HTR-8/SVneo (cell line): ENCODE results near the gene EPHB6.

Source experiments
- DNase-seq: peaks from one replicate; pipeline ENCODE4 v3.0.0; 2011; ENCODE audit warnings: low spot score, mixed read lengths; ENCODE audit not compliant: insufficient read length
- FAIRE-seq: peaks from 2 replicates; lab custom pipeline; 2011; peaks lifted over from hg19 to GRCh38; lab: Jason Lieb, UNC

The EPHB6 gene

DNA sequence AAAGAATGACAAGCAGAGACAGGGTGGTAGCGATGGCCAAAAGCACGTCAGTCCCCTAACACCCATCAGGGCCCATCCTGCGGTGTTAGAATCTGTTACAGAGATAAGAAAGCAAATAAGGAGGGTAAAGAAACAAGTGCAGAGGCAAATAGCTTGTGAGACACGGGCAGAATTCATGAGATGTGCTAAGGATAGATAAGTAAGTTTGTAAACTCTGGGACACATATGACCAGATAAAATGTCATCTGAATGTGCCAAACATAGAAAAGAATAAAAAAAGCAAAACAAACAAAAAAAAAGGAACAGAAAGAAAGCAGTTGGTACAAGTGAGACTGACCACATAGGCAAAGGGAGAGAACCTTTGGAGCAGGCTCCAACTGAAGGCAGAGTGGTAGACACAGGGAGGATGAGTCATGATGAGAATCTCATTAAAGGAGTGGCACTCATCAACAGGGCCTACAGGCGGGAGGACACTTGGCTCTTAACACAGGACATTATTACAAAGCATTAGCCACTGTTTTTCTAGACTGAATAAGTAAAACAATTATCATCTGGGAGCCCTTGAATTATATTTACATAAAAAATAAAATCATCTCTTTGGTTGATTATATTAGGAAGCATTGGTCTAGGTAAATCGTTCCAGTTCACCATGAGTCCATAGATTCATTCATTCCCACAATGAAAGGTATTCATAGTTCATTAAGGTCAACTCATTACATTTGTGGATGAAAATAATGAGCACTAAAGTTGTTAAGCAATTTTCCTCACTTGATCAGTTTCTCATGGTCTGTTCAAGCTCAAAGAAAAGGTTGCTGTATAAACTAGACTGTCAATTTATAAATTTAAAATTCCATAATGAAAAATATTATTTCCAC is 21.5 kb upstream of the EPHB6 start:
- FAIRE-seq: no peak
- no peak for DNase-seq

DNA sequence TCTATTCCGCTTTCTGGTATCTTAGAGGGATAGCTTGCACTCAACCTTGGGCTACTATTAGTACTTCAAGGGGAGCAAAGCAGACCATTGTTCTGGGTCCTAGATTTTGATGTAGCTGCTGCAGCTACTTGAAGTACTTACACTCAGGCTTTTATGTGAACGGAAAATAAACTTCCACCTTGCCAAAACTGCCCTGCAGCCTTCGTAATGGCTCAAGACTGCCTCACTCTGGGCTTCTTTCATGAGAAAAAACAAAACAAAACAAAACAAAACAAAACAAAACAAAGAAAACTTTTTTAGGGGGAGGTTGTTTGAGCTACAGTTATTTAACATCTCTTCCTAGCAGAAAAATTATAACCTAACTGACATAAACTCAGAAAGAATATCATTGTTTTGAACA is 19.4 kb upstream of the EPHB6 start:
- FAIRE-seq: no peak
- DNase-seq: no peak

DNA sequence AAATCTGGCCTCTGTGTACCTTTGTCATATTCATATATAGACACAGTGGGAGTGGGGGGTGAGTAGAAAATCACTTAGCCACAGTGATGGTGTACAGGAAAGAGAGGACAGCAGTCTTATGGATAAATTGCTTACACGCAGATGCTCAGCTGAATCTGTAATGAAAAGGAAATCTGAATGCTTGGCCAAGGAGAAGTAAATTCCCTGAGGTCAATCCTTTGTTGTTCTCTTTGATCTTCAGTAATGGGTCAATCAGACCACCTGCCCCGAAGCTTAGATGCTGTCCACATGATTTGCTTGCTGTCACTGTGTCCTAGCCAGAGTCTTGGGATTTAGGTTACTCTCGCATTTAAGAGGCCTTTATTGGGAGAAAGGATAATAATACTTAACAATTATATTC is 18.4 kb upstream of the EPHB6 start:
- DNase-seq (no peak), FAIRE-seq (no peak)

DNA sequence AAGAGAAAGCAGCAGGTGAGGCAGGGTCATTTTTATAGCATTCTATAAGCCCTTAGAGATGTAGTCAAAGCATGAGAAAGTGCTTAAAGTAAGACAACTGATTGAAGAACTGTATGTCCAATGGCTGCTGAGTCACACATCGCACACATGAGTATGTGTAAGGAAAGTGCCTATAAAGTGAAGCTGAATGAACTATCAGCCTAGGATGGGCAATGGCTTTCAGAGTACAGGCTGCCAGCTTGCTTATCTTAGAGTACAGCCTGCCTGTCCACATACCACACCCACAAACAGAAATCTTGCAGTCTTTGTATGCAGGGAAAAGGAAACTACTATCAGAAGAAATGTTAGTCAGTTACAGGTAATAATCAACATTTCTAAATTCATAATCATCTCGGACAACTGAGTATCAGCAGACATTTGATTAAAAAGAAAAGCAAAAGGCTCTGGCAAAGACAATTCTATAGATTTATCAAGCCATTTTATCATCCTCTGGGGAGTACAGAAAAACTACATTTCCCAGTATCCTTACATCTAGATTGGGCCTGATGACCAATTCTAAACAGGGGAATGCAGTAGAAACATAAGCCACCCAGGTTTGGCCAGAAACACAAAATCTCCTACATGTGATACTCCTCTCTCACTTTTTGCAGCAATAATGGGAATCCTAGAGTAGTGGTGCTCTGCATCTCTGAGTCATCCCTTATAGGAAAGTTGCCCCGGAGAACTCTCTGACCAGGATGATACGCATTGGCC is 16.2 kb upstream of the EPHB6 start:
- FAIRE-seq (no peak), DNase-seq (no peak)

DNA sequence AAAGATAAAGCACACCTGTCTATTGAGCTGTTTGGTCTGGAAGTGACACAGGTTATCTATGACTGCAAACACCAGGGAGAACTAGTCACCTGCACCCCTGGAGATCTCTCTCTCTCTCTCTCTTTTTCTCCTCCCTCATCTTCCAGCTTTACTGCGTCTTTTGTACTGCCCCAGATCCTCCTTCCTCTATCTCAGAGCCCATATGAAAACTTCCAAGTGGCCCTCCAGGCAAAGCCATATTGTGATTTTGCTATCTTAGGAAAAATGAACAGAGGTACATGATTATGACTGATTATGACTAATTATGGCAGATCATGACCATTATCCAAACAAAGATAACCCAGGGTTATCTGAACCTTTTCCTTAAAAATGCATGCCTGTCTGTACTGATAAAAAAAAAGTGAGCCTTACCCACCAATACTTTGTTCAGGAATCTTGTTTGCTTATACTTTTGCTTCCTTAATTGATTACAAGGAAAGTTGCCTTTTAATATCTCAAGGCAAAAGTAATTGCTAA is 12.6 kb upstream of the EPHB6 start:
- no peak for FAIRE-seq

DNA sequence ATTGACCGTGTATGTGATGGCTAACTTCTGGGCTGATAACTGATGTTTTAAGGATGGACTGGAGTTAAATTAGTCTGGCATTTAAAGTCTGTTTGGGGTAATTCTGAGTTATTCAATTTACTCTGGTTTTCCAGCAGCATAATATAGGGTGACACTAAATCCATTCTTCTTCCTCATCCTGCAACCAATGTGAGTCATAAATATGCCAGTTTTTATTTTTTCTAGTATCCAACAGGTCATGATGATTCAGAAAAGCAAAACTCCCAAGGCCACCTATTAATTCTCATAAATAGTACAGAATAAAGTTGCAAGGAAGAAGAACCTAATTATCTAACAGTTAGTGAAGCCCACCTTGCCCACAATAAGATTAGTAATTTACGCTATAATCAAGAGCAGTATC is 7.5 kb upstream of the EPHB6 start:
- DNase-seq: no peak
- no peak for FAIRE-seq

More for the DNA sequence above, 12.6 kb upstream of the EPHB6 start:
- no peak for DNase-seq

DNA sequence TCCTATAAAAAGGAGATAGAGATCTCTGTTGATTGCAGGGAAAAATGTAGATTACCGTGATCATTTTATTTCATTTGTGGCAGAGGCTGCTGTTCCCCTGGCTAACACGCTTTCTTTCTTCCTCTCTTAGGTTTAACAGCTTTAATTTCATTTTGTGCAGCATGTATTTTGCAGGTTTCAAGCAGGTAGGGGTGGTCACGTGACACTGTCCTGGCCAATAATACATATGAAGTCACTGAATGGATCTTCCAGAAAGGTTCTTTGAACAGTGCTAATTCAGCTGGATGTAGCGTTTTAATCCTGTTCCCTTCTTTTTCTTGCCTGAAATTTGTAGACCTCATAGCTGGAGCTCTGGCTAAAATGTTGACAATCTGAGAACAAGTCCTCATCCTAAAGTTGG is 3.6 kb upstream of the EPHB6 start:
- FAIRE-seq (no peak), DNase-seq (no peak)

DNA sequence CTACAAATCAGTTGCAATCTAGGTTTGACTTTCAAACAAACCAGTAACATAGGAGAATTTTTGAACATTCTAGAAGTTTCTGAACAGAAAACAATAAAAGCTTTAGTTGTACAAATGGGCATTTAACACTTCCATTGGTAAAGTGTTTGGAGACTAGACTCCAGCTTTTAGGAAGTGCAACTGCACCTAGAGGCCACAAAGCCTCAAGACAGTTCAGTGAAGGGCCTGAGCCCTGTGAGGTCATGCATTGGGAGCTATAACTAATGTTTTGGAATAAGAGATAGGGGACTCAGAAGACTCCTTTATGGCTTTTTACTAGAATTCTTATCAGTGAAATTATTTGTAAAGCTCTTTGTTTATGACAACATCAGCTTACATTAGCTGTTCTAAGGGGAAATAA is 3.0 kb upstream of the EPHB6 start:
- DNase-seq (no peak), FAIRE-seq (no peak)

DNA sequence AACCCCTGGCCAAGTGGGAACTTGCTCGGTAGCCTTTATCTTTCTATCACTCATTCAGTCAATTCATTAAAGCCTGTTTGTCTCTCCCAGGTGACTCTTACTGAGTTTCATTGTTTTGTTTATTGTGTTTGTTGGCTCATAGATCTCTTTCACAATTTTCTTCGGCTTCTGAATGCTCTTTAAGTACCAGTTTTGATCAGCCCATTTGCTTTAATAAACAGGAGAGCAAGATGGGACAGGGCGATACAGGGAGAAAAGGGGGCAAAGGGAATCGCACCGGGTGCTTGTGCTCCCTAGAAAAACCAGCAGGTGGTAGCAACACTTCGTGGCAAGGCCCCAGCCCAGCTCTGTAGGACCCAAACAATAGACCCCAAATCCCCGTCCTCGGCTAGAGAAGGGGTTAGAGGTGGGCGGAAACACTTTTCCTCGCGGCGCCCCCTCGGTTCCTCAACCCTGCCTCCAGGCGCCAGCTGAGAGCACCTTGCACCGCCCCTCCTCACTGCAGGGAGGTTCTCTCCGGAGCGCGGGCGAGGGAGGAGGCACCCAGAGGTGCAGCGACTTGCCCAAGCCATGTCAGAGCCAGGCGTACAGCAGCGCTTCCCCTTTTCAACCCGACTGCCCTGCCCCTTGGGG is 1.0 kb upstream of the EPHB6 start:
- no peak for FAIRE-seq

DNA sequence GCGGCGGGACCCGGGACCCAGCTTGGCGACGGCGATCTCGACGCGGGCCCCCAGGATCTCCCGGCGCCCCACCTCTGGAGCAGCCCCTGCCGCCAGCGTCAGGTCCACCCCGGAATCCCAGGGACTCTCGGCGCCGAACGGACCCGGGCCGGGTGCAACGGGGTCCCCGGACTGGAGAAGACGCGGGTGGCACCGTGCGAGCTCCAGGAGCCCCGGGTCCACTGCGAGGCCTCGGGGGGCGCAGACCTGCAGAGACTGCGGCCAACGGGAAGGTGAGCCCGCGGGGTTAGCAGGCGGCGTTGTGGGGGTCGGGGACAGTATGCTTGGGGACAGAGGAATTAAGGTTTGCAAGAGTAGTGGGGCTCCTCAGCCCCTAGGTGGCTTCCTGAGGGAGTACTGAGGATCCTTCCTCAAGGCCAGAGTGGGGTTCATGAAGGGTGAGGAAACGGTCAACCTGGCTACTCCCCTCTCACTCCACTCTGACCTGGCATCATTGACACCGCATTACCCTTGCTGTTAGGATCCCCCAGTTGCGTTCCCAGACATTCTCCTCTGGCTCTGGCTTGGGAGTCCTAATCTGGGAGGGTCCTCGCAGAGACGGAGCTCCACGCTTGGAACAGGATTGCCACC is 353 bp downstream of the EPHB6 start:
- FAIRE-seq (no peak), DNase-seq (no peak)

More for the DNA sequence above, 1.0 kb upstream of the EPHB6 start:
- DNase-seq: peak; percentile 63

DNA sequence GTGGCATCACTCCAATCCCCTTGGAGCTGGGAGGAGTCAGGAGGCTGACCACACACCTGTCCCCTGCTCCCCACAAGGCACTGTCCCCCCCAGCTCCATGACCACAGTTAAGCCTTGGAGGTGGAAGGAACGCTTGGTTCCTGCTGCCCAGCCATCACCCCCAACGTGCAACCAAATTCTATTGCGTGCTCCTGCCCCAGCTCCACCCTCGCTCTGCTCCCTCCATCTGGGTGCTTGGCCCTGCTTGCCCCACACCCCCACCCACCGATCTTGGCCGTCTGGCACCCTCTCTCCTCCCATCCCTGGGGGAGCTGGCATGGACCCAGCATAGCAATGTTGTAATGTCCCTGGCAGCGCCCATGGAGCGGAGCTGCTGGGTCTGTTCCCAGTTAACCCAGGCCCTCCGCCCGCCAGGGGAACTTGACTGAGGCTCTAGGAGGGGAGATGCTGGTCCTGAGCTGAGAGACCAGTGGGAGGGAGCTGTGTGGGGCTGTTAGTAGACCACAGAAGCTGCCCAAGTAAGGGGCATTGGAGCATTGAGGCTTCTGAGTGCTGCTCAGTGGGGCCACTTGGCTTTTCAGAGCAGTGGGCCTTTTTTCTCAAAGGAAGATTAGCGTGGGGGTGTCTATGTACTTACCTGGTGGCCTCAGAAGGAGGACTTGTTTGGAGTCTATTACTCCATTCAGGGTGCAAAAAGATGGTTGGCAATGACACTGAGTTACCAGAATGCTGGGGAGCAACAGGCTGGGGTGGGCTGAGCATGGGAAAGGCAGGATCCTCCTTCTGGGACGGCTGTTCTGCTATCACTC is 1.1 kb downstream of the EPHB6 start:
- no peak for DNase-seq

DNA sequence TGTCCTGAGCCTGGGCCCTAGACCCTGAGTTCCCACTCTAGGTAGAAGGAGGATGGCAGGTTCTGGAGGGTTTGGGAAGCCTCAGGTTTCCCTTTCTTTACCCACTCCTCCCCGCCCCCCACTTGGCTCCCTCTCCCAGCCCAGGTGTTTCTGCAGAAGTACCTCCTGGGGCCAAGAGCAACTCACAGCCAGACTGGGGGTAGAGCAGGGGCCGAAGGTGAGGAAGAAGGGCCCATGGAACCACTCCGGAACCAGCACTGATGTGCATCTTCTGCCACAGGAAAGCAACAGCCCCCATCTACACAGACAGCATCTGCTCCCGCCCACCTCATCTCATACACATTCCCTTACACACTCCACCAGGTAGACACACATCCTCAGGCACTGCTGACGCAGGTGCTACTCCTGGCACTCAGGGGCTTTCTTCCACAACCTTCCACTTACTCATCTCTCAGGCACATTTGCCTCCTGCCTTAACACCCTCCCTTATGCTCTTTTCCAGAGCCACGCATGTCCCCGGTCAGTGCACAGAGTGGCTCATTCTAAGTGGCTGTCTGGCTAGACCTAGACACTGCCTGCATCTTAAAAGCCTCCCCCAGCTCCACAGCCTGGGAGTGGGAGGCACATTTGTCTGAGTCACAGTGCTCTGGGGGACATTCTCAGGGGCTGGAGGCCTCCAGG is 1.8 kb downstream of the EPHB6 start:
- FAIRE-seq: no peak

More for the DNA sequence above, 1.1 kb downstream of the EPHB6 start:
- FAIRE-seq: no peak

DNA sequence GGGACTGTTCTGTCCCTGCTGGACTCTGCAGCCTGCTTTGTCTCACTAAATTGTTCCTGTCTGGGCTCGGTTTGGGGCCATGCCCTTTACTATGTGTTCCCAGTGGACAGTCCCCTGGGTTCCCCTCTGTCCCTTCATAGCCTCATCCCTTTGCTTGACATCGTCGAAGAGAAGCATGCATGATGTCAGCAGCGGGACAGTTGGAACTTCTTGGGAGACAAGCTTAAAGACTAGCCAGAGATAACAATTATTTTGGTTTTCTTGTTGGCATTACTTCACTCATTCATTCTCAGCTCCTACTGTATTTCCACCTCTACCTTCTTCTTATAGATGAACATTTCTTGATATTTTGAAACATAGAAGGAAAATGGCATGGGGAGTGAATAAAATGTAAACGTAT is 2.7 kb downstream of the EPHB6 start:
- FAIRE-seq: no peak
- no peak for DNase-seq

More for the DNA sequence above, 1.8 kb downstream of the EPHB6 start:
- DNase-seq: no peak

DNA sequence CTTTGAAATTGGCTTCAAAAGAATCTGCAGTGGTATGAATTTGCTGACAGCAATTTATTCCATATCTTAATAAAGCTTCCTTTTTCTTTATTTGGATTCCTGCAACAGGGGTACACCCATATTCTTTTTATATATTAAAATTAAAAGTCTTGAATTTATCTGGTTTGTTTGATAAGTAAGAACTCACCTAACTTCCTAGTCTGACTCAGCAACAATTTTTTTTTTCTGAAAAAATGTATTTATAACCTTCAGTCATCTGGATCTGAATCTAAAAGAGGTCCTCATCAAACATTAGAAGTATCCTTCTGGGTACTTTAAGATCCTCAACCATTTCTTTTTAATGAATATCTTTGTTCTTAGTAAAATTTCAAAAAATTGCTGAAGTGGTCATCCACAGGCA is 4.5 kb downstream of the EPHB6 start:
- DNase-seq: no peak
- FAIRE-seq: no peak

DNA sequence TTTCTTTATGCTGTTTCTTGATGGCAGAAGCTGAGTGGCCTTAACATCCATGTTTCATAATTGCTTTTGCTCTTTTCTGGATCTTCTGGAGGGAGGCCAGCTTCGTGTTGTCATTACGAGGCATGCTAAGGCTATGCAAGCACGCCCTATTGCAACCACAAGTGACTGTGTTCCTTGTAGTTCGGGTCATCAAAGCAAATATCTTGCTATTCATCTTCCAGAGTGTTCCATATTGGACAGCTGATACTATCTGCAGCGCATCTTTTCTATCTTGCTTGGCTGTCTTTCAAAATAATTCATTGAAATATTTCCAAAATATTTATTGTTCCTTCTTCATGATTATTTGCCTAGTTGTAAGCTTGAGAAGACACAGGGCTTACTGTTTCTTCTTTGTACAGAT is 5.0 kb downstream of the EPHB6 start:
- no peak for DNase-seq
- no peak for FAIRE-seq

DNA sequence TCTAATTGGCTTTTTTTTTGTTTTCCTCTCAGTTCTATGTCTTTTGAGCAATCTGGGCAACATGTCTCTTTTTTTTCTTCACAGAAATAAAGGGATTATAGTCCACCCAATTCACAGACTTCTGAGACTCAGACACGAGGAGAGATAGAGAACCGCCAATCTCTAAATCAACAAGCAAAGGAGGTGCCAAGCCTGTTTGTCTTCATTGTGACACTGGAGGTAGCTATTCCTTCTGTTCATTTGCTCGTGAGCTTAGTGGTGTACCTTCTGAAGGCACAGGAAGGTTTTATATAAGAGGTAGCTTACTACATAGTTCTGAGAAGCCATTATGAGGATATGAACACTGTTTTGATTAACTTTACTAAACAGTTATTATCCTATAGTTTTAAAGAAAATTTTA is 6.1 kb downstream of the EPHB6 start:
- FAIRE-seq (no peak), DNase-seq (no peak)

DNA sequence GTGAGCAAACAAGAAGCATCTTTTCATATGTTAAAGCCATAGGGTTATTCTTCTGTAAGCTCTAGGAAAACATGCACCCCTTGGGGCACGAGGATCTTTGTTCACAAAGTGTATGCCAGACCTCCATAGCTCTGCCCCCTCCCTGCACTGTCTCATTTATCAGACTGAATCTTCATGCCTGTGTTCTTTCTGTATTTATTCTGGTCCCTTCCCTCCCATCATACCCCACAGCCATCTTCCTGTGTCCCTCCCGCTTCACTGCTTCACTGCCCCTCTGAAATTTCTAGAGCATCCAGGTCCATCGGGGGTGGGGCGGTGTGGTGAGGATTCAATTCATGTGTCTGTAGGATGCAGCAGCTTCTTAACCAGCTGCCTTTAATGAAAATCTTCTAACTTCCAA is 7.5 kb downstream of the EPHB6 start:
- DNase-seq (no peak), FAIRE-seq (no peak)

DNA sequence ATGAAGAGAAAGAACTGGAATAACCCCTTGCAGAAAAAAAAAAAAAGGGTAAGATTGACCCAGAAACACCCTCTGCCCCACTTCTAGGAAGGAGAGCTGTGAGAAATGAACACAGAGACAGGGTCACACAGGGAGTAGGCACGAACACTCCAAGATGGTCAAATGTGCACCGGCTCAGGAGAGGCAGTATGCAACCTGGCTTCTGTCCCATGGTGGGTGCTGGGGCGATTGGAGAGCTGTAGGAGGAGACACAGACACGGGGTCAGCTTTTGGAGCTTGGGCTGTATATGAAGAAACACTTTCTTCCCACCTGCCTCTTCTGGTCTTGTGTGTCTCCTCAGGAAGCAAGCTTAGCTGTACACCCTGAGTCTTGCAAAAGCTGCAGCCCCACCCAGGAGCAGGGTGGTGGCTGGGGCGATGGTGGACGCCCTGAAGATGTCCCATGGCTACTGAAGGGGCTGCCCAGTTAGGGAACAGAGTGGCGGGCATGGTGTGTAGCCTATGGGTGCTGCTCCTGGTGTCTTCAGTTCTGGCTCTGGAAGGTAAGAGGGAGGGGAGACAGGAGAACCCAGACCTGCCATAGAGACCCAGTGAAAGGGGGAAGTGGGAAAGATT is 8.0 kb downstream of the EPHB6 start:
- no peak for FAIRE-seq
- DNase-seq: no peak
